HG03575 (cell line): ENCODE data around the gene AGPAT3.
"Not testable (repeated sequence)": the region's sequence is repeated elsewhere in the genome, so short reads cannot be mapped to it uniquely, and the experiment has no call there.

Source experiments
- ATAC-seq: cut with Tn5 transposase; IDR thresholded peaks from one replicate; pipeline ENCODE4 v1.9.1; 2021; ENCODE audit not compliant: unreplicated experiment, insufficient number of reproducible peaks, low FRiP score; ENCODE audit errors: extremely low read depth

AGPAT3 gene, protein sequence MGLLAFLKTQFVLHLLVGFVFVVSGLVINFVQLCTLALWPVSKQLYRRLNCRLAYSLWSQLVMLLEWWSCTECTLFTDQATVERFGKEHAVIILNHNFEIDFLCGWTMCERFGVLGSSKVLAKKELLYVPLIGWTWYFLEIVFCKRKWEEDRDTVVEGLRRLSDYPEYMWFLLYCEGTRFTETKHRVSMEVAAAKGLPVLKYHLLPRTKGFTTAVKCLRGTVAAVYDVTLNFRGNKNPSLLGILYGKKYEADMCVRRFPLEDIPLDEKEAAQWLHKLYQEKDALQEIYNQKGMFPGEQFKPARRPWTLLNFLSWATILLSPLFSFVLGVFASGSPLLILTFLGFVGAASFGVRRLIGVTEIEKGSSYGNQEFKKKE

GRCh38 chr21:43864962-43865539 is at the start of gene AGPAT3:
Gene AGPAT3 (plus strand): TSS chr21:43865223. CDS start chr21:43959682, 94,459 bp downstream.
- no peak for ATAC-seq

DNA sequence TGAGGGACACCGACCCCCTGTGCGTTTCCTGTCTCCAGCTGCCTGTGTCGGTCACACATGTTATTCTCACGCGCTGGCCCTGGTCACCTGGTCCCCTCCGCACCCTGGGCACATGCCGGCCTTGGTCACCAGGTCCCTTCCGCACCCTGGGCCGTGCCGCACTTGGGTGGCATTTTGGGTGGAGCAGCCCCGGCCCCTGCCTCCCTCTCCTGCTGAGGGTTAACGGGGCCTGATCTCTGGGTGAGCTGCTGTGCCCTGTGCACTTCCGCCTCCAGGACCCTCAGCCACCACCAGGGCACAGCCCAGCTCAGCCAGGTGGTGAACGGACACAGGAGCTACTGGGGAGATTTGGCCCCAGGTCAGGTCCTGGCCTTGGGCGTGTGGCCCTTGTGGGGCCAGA is 49.0 kb upstream of the AGPAT3 start:
- no peak for ATAC-seq

DNA sequence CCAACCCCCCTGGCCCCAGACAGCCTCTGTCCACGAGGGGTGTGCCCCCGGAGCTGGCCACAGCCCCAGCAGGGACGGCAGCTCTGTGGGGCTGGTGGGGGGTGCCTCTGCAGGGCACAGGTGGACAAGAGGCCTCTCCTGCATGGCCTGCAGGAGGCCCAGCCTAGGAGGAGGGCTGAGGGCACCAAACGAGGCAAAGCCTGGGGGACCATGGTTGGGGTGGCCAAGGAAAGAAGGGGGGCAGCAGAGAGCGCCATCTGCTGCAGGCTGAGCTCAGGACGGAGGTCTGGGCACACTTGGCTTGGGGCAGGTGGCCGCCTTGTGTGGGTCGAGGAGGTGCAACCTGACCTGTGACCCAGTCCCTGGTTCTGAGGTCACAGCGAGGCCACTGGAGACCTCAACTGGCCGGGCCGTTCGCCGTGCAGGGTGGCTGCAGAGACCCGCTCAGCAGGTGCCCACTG is 48.4 kb upstream of the AGPAT3 start:
- no peak for ATAC-seq

- no peak for ATAC-seq
Measured at GRCh38 chr21:43817157-43818086, 47.6 kb upstream of the AGPAT3 start.

DNA sequence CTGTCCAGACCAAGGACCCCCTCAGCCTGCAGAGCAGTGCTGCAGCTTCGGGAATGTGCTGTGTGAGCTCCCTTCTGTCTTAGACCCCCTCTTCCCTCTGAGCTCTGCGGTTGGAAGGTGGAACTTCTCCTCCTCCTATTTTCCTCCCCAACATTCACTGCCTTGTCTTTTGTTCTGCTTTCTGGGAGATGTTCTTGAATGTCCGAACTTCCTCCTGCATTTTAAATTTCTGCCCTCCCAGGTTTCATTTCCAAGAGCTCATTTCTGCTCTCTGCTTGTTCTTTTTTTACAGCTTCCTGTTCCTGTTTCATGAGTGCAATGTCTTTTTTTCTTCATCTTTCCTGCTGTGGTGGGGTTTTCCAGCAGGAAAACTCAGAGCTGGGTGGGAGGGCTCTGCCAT is 46.3 kb upstream of the AGPAT3 start:
- ATAC-seq: no peak

GRCh38 chr21:43819511-43820405 is 45.3 kb upstream of the AGPAT3 start:
- ATAC-seq: no peak

DNA sequence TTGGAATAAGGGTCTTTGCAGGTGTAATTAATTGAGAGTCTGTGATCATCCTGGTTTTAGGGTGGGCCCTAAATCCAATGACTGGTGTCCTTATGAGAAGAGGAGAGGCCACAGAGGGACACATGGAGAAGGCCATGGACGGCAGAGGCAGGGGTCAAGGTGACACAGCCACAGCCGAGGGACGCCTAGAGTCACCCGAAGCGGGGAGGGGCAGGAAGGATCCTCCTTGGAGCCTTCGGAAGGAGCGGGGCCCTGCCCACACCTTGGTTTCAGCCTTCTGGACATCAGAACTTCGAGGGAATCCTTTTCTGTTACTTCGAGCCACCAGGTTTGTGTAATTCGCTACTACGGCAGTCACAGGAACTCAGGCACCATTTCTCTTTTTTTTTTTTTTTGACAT is 44.6 kb upstream of the AGPAT3 start:
- ATAC-seq: no peak

DNA sequence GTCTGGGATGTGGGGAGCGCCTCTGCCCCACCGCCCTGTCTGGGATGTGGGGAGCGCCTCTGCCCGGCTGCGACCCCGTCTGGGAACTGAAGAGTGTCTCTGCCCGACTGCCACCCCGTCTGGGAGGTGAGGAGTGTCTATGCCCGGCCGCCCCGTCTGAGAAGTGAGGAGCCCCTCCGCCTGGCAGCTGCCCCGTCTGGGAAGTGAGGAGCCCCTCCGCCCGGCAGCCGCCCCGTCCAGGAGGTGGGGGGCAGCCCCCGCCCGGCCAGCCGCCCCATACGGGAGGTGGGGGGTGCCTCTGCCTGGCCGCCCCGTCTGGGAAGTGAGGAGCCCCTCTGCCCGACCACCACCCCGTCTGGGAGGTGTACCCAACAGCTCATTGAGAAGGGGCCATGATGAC is 42.9 kb upstream of the AGPAT3 start:
- not testable (repeated sequence) for ATAC-seq

DNA sequence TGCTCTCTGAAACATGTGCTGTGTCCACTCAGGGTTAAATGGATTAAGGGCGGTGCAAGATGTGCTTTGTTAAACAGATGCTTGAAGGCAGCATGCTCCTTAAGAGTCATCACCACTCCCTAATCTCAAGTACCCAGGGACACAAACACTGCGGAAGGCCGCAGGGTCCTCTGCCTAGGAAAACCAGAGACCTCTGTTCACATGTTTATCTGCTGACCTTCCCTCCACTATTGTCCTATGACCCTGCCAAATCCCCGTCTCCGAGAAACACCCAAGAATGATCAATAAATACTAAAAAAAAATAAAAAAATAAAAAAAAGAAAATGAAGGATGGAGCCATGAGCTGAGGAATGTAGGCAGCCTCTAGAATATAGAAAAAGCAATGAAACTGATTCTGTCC is 42.3 kb upstream of the AGPAT3 start:
- not testable (repeated sequence) for ATAC-seq

DNA sequence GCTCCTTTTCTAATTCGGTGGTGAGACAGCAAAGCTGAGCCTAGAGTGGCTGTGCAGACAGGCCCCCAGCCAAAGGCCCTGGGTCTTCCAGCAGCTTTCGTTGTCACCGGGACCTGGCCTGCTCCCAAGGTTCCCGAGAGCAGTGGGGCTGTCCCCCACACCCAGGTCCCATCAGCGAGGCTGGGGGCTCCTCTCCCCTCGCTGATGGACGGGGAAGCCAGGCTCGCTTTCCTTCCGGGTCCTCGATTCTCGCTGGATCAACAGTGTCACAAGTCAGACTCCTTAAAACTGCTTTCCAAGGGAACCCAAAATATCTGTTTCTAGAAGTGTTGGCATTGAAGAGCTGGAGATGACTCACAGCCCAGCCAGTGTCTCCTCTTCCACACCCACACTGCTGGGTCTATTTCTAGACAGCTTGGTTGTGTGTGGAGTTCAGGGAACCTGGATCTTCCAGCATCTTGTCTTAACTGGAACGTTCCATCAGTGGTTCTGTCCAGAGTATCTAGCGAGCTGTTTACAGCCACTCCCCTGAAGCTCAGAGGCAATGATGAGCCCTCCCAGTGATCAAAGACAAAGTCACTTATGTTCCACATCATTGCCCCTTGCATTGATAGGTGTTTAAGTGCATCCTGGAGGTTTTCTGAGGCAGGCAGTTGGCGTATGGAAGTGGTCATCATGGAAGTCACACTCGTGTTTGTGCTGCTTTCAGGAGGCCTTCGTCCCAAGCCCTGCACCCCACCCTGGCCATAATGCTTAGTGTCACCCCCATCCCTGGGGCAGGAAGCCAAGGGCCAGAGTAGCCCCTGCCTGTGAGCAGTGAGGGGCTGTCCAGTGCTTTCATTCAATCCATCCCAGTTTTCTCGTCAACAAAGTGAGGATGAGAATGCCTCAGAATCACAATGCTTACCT is 40.4 kb upstream of the AGPAT3 start:
- ATAC-seq: no peak

- ATAC-seq: no peak
Measured at GRCh38 chr21:43825242-43825935, 39.6 kb upstream of the AGPAT3 start.

DNA sequence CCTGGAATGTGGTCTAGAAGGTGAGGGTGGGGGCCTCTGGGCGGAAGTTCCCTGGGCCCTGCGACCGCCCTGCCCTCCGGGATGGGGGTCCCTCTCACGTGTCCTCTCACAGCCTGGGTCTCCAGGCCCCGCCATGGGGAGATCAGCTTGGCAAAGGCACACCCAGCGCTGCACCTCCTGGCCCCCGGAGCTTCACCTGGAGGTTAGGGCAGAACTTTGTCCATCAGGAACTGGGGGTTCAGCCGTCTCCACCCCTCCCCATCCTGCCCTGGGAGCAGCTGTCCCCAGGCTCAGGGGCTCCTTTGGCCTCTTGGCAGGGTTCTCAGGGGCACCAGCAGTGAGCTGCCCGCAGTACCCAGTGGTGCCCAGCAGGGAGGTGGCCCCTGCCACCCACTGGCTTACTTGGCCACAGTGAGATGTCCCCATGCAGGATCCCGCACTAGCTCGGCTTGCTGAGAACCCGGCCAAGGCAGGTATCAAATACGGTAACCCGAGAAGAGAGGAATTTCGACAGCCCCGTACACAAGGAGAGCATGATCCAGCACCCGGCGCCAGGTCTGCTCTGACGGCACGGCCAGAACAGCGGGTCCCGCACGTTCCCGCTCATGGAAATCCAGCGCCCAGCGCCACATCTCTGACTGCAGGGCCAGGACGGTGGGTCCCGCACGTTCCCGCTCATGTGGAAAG is 38.9 kb upstream of the AGPAT3 start:
- ATAC-seq: no peak

DNA sequence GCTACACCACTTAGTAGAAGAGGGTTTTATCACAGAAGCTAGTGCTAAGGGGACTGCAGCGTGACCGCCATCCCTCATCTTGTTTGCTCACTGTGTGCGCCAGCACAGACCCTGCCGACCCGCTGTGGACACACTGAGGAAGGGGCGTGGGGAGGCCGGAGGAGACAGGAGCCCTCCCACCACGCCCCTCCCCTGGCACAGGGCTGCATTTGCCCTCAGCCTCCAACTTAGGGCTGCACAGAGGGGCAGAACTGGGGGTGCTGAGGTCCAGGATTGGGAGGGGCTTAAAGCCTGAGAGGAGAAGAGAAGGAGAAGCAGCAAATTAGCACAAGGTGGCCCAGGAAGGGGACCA is 38.4 kb upstream of the AGPAT3 start:
- ATAC-seq: no peak

DNA sequence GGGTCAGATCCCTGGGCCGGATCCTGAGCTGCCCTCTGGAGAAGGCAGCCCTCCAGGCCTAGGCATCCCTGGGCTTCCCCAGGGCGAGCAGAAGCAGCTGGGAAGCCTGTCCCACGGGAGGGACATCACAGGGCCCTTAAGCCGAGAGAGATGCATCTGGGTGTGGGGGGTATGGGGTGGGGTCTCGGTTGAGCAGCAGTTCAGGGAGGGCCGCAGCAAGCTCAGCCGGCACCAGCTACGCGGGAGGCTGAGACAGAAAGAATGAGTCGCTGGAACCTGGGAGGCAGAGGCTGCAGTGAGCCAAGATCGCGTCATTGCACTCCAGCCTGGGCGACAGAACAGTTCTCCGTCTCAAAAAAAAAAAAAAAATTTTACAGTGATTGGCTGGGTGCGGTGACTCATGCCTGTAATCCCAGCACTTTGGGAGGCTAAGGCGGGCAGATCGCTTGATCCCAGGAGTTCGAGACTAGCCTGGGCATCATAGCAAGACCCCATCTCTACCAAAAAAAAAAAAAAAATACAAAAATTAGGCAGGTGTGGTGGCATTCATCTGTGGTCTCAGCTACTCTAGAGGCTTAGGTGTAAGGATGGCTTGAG is 37.9 kb upstream of the AGPAT3 start:
- no peak for ATAC-seq

- ATAC-seq: no peak
Measured at GRCh38 chr21:43829161-43829560, 35.9 kb upstream of the AGPAT3 start.

DNA sequence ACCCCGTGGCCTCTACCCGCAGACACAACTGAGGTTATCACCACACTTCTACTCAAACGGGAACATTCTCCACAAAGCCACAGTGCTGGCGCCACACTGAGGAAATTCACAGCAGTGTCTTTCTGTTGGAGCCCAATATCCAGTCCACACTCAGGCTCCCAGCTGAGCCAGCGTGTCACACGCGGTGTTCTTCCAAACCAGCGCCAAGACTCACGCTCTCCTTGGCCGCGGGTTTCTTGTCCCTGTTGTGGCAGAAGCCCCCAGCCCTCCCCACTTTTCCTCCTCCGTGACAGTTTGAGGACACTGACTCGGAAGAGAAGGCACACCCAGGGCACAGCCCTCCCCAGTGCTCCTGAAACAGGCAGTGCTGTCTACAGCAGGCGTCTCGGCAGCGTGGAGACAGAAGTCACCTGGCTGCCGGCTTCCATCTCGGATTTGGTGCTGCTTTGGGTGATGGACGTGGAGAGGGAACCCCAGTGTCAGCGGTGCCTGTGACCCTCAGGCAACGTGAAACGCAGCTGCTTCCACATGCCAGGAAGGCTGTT is 35.4 kb upstream of the AGPAT3 start:
- ATAC-seq: no peak
